ENCODE results near the gene HEBP2. TPM values are rescaled to one million over a fixed set of nuclear protein-coding genes. Genes with fewer than 3 reads are reported as not detected.

The HEBP2 gene
- total RNA-seq, 4 donors from 2014 or later: 120 to 243 (median 185) TPM

DNA sequence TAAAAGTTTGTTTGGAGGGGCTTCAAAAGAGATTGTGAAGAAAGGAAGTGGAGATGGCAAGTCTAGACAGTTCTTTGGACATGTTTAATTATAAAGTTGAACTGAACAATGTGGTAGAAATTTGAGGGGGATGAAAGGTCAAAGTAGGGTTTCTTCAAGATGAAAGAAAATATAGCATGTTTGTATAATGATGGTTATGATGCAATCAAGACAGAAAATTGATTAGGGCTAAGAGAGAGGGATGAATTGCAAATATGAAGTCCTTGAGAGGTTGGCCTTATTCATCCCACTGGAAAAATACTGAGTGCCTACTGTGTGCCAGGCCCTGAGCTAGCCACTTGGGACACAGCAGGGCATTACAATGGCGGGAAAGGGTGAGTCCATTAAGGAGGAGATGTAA, 57.6 kb downstream of the HEBP2 start:
- Histone ChIP-seq H3K27me3 (no peaks in the 10 kb centered on the region), H3K9me3 (no peaks in the 10 kb centered on the region), H3K27ac (no peak overlapping the region), H3K36me3 (peaks cover 0 to 14% (median 0%) of the 10 kb centered on the region in 3 donors), H3K4me1 (no peaks in the 10 kb centered on the region), H3K4me3 (no peak overlapping the region)
- 92 to 100% methylated on average over 1 of the region's 1 CpG for WGBS, 2 donors
- no peak for TF ChIP-seq POLR2A (IDR thresholded peaks at IDR 0.05)
- TF ChIP-seq, protein P1, sequence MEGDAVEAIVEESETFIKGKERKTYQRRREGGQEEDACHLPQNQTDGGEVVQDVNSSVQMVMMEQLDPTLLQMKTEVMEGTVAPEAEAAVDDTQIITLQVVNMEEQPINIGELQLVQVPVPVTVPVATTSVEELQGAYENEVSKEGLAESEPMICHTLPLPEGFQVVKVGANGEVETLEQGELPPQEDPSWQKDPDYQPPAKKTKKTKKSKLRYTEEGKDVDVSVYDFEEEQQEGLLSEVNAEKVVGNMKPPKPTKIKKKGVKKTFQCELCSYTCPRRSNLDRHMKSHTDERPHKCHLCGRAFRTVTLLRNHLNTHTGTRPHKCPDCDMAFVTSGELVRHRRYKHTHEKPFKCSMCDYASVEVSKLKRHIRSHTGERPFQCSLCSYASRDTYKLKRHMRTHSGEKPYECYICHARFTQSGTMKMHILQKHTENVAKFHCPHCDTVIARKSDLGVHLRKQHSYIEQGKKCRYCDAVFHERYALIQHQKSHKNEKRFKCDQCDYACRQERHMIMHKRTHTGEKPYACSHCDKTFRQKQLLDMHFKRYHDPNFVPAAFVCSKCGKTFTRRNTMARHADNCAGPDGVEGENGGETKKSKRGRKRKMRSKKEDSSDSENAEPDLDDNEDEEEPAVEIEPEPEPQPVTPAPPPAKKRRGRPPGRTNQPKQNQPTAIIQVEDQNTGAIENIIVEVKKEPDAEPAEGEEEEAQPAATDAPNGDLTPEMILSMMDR (IDR thresholded peaks at IDR 0.05): no peak
- TF ChIP-seq EP300 (IDR thresholded peaks at IDR 0.05): no peak
- no peak for DNase-seq (ENCODE audit: low spot score in 2 of 2)

DNA sequence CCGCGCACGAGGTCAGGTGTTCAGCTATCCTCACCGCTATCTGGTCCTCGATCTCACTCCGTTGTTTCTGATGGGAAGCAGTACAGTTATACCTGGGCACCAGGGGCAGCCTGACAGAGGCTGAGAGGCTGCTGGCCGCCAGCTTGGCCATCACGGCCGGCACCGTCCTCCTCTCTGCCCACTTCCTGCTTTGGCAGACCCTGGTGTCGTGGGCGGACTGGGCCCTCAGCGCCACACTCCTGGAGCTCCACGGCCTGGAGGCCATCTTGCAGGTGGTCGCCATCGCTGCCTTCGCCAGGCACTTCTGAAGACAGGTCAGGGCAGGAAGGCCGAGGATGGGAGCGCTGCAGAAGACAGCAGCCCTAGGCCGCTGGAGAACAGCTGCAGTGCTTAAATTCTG, 60.1 kb downstream of the HEBP2 start:
- no peak for DNase-seq (ENCODE audit: low spot score in 2 of 2)
- H3K4me1 ChIP-seq: no peaks in the 10 kb centered on the region
- no peak overlapping the region for H3K27ac ChIP-seq
- no peak for TF ChIP-seq POLR2A (IDR thresholded peaks at IDR 0.05)
- no peak for TF ChIP-seq EP300 (IDR thresholded peaks at IDR 0.05)
- TF ChIP-seq, protein P1 (IDR thresholded peaks at IDR 0.05): no peak
- 95 to 98% methylated on average over 18 to 20 of the region's 20 CpGs for WGBS, 2 donors
- H3K36me3 ChIP-seq: peaks cover 0 to 23% (median 0%) of the 10 kb centered on the region in 3 donors
- no peaks in the 10 kb centered on the region for H3K27me3 ChIP-seq
- H3K4me3 ChIP-seq: no peak overlapping the region
- no peaks in the 10 kb centered on the region for H3K9me3 ChIP-seq

DNA sequence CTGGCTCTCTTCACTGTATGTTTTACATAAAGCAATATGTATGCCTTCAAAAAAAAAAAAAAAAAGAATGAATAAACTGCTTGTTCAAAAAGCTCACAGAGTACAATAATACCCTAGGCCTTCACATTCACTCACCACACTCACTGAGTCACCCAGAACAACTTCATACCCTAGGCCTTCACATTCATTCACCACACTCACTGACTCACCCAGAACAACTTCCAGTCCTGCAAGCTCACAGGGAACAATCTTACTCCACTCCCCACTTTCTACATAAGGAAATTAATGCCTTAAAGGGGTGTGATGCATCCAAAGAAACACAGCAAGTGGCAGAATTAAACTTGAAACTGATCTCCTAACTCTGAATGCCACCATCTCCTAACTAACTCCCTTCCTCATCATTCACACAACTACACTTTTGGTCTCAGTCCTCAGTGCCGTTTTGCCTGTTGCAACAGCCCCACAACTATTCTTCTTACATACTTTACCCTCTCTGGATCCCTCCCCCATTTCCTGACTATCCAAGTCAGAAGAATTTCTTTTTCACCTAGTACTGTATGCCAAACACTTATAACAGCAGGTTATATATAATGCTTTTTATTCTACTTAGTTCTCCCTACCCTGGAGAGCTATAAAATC, 61.1 kb downstream of the HEBP2 start:
- H3K9me3 ChIP-seq: no peaks in the 10 kb centered on the region
- H3K4me1 ChIP-seq: no peaks in the 10 kb centered on the region
- no peaks in the 10 kb centered on the region for H3K27me3 ChIP-seq
- no peak for DNase-seq (ENCODE audit: low spot score in 2 of 2)
- peak overlapping the region in 1 of 4 donors; percentile 42 for H3K27ac ChIP-seq
- no peak overlapping the region for H3K4me3 ChIP-seq
- H3K36me3 ChIP-seq: peaks cover 0 to 30% (median 0%) of the 10 kb centered on the region in 3 donors
- WGBS, 2 donors: 22 to 54% methylated on average over 1 of the region's 1 CpG
- TF ChIP-seq, protein P1 (IDR thresholded peaks at IDR 0.05): no peak
- TF ChIP-seq EP300 (IDR thresholded peaks at IDR 0.05): no peak
- no peak for TF ChIP-seq POLR2A (IDR thresholded peaks at IDR 0.05)

DNA sequence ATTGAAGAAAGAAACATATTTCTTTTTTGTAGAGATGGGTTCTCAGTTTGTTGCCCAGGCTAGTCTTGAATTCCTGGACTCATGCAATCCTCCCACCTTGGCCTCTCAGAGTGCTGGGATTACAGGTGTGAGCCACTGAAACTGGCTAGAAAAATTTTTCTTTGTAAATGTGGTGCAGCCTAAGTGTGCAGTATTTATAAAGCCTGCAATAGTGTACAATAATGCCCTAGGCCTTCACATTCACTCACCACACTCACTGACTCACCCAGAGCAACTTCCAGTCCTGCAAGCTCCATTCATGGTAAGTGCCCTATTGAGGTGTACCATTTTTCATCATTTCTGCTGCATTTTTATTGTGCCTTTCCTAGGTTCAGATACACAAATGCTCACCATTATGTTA, 63.9 kb downstream of the HEBP2 start:
- peaks cover 0 to 23% (median 0%) of the 10 kb centered on the region in 3 donors for H3K36me3 ChIP-seq
- H3K9me3 ChIP-seq: no peaks in the 10 kb centered on the region
- DNase-seq (ENCODE audit: low spot score in 2 of 2): no peak
- H3K4me3 ChIP-seq: no peak overlapping the region
- H3K4me1 ChIP-seq: no peaks in the 10 kb centered on the region
- TF ChIP-seq POLR2A (IDR thresholded peaks at IDR 0.05) (no peak), EP300 (IDR thresholded peaks at IDR 0.05) (no peak)
- TF ChIP-seq, protein P1 (IDR thresholded peaks at IDR 0.05): no peak
- H3K27me3 ChIP-seq: no peaks in the 10 kb centered on the region
- H3K27ac ChIP-seq: no peak overlapping the region

DNA sequence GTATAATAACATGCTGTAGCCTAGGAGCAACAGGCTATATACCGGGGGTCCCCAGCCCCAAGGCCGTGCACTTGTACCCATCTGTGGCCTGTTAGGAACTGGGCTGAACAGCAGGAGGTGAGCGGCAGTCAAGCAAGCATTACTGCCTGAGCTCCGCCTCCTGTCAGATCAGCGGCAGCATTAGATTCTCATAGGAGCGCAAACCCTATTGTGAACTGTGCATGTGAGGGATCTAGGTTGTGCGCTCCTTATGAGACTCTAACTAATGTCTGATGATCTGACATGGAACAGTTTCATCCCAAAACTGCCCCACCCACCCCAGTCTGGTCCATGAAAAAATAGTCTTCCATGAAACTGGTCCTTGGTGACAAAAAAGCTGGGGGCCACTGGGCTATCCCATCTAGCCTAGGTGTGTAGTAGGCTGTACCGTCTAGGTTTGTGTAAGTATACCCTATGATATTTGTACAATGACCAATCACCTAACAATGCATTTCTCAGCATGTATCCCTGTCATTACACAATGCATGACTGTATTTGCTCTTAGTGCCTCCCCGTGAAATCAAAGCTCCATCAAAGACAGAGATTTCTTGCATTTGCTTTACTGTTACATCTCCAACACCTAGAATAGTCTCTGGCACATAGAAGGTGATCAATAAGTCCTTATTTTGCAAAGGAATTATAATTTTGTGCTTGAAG, 64.4 kb downstream of the HEBP2 start:
- WGBS, 2 donors: 92 to 95% methylated on average over 9 of the region's 9 CpGs
- Histone ChIP-seq H3K4me1 (no peaks in the 10 kb centered on the region), H3K27ac (no peak overlapping the region), H3K9me3 (no peaks in the 10 kb centered on the region), H3K27me3 (no peaks in the 10 kb centered on the region), H3K36me3 (peaks cover 0 to 23% (median 0%) of the 10 kb centered on the region in 3 donors), H3K4me3 (no peak overlapping the region)
- DNase-seq (ENCODE audit: low spot score in 2 of 2): no peak
- no peak for TF ChIP-seq POLR2A (IDR thresholded peaks at IDR 0.05)
- TF ChIP-seq EP300 (IDR thresholded peaks at IDR 0.05): no peak

Small RNA genes within 50 kb of the gene (small RNA-seq; reads per million reads assigned to genes)
- gene AL031003.1: not detected
- not detected for gene AL391669.1
- gene MIR3145: not detected

Other genes starting within 250 kb of the HEBP2 start
- gene ARFGEF3, start 242.3 kb upstream of the HEBP2 start, total RNA-seq: 1 to 10 TPM; 3.9 to 6.9 (median 5.4) TPM
- not detected for gene PBOV1, start 185.7 kb upstream of the HEBP2 start, total RNA-seq
- gene SMIM28, start 26.3 kb upstream of the HEBP2 start, total RNA-seq: not detected
- gene NHSL1, start 95.3 kb downstream of the HEBP2 start, total RNA-seq: 10 to 100 TPM in 2 of 4 donors, 1 to 10 TPM in 2; 8.6 to 17.3 (median 12.6) TPM

All from tibial nerve (tissue), 4 donors.